Measurements from ENCODE around the gene STK35. TPM values are rescaled to one million over a fixed set of nuclear protein-coding genes. Genes with fewer than 3 reads are reported as not detected.

Gene STK35
- total RNA-seq, 1 experiment from 2014 or later, result 38.4 TPM

DNA sequence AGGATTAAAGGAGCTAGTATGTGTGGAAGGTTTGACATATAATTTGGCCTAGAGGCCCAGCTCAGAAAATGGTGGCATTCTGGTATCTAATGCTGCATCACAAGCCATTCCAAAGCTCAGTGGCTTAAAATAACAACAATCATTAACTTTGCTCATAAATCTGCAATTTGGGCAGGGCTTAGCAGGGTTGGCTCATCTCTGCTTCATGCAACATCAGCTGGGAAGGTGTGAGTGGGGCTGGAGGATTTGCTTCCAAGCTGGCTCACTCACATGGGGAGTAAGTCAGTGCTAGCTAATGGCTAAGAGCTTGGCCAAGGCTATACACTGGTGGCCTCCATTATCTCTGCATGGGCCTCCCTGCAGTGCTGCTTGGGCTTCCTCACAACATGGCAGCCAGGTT is 48.0 kb upstream of the STK35 start:
- H3K4me2 ChIP-seq (ENCODE audit: low read length), result no peak overlapping the region
- ChIA-PET CTCF (no interaction called here), POLR2A (ENCODE audit: unreplicated experiment) (no interaction called here)
- TF ChIP-seq EZH2 (IDR thresholded peaks at IDR 0.05; ENCODE audit: low read length, unreplicated experiment) (no peak), EZH2phosphoT487 (IDR thresholded peaks at IDR 0.05; ENCODE audit: borderline replicate concordance, low read length) (no peak)
- TF ChIP-seq, protein P1, sequence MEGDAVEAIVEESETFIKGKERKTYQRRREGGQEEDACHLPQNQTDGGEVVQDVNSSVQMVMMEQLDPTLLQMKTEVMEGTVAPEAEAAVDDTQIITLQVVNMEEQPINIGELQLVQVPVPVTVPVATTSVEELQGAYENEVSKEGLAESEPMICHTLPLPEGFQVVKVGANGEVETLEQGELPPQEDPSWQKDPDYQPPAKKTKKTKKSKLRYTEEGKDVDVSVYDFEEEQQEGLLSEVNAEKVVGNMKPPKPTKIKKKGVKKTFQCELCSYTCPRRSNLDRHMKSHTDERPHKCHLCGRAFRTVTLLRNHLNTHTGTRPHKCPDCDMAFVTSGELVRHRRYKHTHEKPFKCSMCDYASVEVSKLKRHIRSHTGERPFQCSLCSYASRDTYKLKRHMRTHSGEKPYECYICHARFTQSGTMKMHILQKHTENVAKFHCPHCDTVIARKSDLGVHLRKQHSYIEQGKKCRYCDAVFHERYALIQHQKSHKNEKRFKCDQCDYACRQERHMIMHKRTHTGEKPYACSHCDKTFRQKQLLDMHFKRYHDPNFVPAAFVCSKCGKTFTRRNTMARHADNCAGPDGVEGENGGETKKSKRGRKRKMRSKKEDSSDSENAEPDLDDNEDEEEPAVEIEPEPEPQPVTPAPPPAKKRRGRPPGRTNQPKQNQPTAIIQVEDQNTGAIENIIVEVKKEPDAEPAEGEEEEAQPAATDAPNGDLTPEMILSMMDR (conservative IDR thresholded peaks at IDR 0.05; ENCODE audit: low read depth, low read length), result no peak
- no peak overlapping the region for H2AFZ ChIP-seq (ENCODE audit: low read length)
- H3K4me1 ChIP-seq (ENCODE audit: insufficient read depth, low read length), result no peaks in the 10 kb centered on the region
- no peak overlapping the region for H3K9ac ChIP-seq (ENCODE audit: low read length)
- no peaks in the 10 kb centered on the region for H3K36me3 ChIP-seq (ENCODE audit: low read depth, low read length)
- H4K20me1 ChIP-seq (ENCODE audit: low read length), result no peaks in the 10 kb centered on the region
- peaks cover 64% of the 10 kb centered on the region for H3K27me3 ChIP-seq (ENCODE audit: low read length)
- DNase-seq (no peak), ATAC-seq (no peak)
- no peaks in the 10 kb centered on the region for H3K9me2 ChIP-seq (replicated peaks; ENCODE audit: low read length)
- H3K79me2 ChIP-seq (ENCODE audit: low read length), result no peaks in the 10 kb centered on the region
- intact Hi-C loops (cut with micrococcal nuclease), result no loop called here
- H3K9me3 ChIP-seq (ENCODE audit: low read length), result no peaks in the 10 kb centered on the region
- no peaks in the 10 kb centered on the region for H3F3A ChIP-seq (ENCODE audit: low read length, unreplicated experiment)
- no peak overlapping the region for H3K27ac ChIP-seq (ENCODE audit: low read length)
- no peak overlapping the region for H3K4me3 ChIP-seq (ENCODE audit: low read length)
- no TSS peak for BruUV-seq (replicated peaks)

DNA sequence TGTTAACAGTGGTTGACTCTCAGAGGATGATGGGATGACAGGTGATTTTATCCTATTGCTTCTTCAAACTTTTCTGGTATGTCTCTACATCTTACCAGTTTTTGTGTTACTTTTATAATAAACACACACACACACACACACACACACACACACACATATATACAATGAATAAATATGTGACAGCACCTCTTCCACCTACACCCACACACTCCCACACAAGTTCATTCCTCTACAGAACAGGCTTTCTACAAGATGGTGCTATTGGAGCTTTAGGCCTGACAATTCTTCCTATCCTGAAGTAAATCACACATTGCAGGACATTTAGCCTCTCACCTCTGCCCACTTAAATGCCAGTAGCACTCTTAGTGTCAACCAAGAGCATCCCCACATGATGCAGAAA is 46.7 kb upstream of the STK35 start:
- no peaks in the 10 kb centered on the region for H4K20me1 ChIP-seq (ENCODE audit: low read length)
- H3K9me3 ChIP-seq (ENCODE audit: low read length), result no peaks in the 10 kb centered on the region
- TF ChIP-seq EZH2 (IDR thresholded peaks at IDR 0.05; ENCODE audit: low read length, unreplicated experiment) (no peak), EZH2phosphoT487 (IDR thresholded peaks at IDR 0.05; ENCODE audit: borderline replicate concordance, low read length) (no peak)
- TF ChIP-seq, protein P1 (conservative IDR thresholded peaks at IDR 0.05; ENCODE audit: low read depth, low read length), result no peak
- ATAC-seq (no peak), DNase-seq (no peak)
- no TSS peak for BruUV-seq (replicated peaks)
- no peaks in the 10 kb centered on the region for H3K79me2 ChIP-seq (ENCODE audit: low read length)
- H3K9me2 ChIP-seq (replicated peaks; ENCODE audit: low read length), result no peaks in the 10 kb centered on the region
- no peak overlapping the region for H3K27ac ChIP-seq (ENCODE audit: low read length)
- H3K4me2 ChIP-seq (ENCODE audit: low read length), result no peak overlapping the region
- no peak overlapping the region for H2AFZ ChIP-seq (ENCODE audit: low read length)
- H3K4me1 ChIP-seq (ENCODE audit: insufficient read depth, low read length), result no peaks in the 10 kb centered on the region
- POLR2A ChIA-PET (ENCODE audit: unreplicated experiment), result no interaction called here
- no peaks in the 10 kb centered on the region for H3K36me3 ChIP-seq (ENCODE audit: low read depth, low read length)
- CTCF ChIA-PET, result no interaction called here
- H3K9ac ChIP-seq (ENCODE audit: low read length), result no peak overlapping the region
- no peaks in the 10 kb centered on the region for H3F3A ChIP-seq (ENCODE audit: low read length, unreplicated experiment)
- intact Hi-C loops (cut with micrococcal nuclease), result no loop called here
- H3K27me3 ChIP-seq (ENCODE audit: low read length), result peaks cover 52% of the 10 kb centered on the region
- H3K4me3 ChIP-seq (ENCODE audit: low read length), result no peak overlapping the region

DNA sequence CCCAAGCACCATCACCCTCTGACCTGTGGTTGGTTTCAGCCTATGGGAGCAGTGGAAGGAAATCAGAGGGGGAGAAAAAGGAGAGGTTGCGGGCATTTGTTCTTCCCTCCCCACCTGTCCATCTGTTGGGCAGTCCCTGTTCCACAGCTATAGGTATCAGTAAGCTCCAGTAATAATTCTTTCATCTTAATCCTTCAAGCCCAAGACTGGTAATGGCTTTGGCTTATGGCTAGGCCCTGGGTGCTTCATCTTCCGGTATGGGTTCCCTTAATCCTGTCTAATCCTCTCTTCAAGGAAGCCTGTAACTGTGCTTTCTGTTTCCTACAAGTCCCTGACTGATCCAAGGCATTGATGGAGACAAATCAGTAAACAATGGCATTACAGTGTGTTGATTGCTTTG is 42.2 kb upstream of the STK35 start:
- H3K9me3 ChIP-seq (ENCODE audit: low read length), result no peaks in the 10 kb centered on the region
- no peaks in the 10 kb centered on the region for H3K36me3 ChIP-seq (ENCODE audit: low read depth, low read length)
- H4K20me1 ChIP-seq (ENCODE audit: low read length), result no peaks in the 10 kb centered on the region
- no peak for DNase-seq
- no peaks in the 10 kb centered on the region for H3F3A ChIP-seq (ENCODE audit: low read length, unreplicated experiment)
- TF ChIP-seq EZH2 (IDR thresholded peaks at IDR 0.05; ENCODE audit: low read length, unreplicated experiment) (no peak), EZH2phosphoT487 (IDR thresholded peaks at IDR 0.05; ENCODE audit: borderline replicate concordance, low read length) (no peak)
- TF ChIP-seq, protein P1 (conservative IDR thresholded peaks at IDR 0.05; ENCODE audit: low read depth, low read length), result no peak
- peaks cover 39% of the 10 kb centered on the region for H3K27me3 ChIP-seq (ENCODE audit: low read length)
- H3K4me2 ChIP-seq (ENCODE audit: low read length), result no peak overlapping the region
- no peak for ATAC-seq
- no peak overlapping the region for H3K4me3 ChIP-seq (ENCODE audit: low read length)
- H3K9me2 ChIP-seq (replicated peaks; ENCODE audit: low read length), result no peaks in the 10 kb centered on the region
- no peaks in the 10 kb centered on the region for H3K79me2 ChIP-seq (ENCODE audit: low read length)
- CTCF ChIA-PET, result no interaction called here
- H3K27ac ChIP-seq (ENCODE audit: low read length), result no peak overlapping the region
- H3K9ac ChIP-seq (ENCODE audit: low read length), result no peak overlapping the region
- H2AFZ ChIP-seq (ENCODE audit: low read length), result no peak overlapping the region
- H3K4me1 ChIP-seq (ENCODE audit: insufficient read depth, low read length), result no peaks in the 10 kb centered on the region
- intact Hi-C loops (cut with micrococcal nuclease), result no loop called here
- POLR2A ChIA-PET (ENCODE audit: unreplicated experiment), result no interaction called here
- BruUV-seq (replicated peaks), result no TSS peak
